Kidney capillary endothelial cell (primary cell): ENCODE results near the gene SAA2.
"Not testable (repeated sequence)": the region's sequence is repeated elsewhere in the genome, so short reads cannot be mapped to it uniquely, and the experiment has no call there.

Experiments
- DNase-seq: peaks from one replicate; pipeline ENCODE4 v3.0.0-alpha.2; 2018; ENCODE audit warnings: low spot score

Gene SAA2

GRCh38 chr11:18248561-18248960 lies at the start of gene SAA2:
Gene SAA2, minus strand, starts transcription at chr11:18248668. Its CDS starts 657 bp downstream, at chr11:18248011.
- no peak for DNase-seq

- DNase-seq: no peak
Observed at GRCh38 chr11:18295316-18295715, 46.8 kb upstream of the SAA2 start.

DNA sequence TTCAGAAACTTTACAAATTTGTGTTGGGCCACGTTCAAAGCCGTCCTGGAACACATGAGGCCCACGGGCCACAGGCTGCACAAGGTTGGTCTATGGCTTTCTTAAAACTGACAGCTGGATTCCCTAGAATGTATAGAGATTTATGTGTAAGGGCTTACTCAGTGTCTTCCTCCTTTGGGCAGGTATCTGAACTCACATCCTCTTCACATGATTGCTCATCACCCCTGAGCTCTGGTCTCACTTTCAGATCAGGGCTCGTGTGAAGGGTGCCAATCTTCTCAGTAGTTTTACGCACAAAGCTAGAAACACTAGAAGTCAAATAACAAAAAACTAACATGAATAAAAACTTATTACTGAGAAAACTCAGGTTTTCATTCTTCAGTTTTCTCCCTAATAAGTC lies 46.4 kb upstream of the SAA2 start:
- no peak for DNase-seq

DNA sequence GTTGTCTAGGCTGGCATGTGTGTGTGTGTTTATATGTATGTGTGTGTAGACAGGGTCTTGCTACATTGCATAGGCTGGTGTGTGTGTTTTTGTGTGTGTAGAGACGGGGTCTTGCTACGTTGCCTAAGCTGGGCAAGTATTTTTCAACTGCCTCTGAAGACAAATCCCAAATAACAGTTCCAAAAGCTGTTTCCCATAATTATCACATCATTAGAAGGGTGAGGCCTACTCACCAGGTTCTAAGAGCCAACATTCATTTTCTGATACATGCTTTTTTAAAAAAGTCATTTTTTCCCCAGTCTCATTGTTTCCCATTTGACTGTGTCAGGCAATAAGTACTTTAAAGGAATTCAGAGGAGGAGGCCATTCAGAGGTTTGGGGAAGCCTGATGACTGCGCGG lies 40.4 kb upstream of the SAA2 start:
- DNase-seq: no peak

- DNase-seq: no peak
Observed at GRCh38 chr11:18285841-18286240, 37.4 kb upstream of the SAA2 start.

GRCh38 chr11:18282626-18283025 lies 34.2 kb upstream of the SAA2 start:
- DNase-seq: no peak

- DNase-seq: no peak
Observed at GRCh38 chr11:18280438-18281045, 32.1 kb upstream of the SAA2 start.

DNA sequence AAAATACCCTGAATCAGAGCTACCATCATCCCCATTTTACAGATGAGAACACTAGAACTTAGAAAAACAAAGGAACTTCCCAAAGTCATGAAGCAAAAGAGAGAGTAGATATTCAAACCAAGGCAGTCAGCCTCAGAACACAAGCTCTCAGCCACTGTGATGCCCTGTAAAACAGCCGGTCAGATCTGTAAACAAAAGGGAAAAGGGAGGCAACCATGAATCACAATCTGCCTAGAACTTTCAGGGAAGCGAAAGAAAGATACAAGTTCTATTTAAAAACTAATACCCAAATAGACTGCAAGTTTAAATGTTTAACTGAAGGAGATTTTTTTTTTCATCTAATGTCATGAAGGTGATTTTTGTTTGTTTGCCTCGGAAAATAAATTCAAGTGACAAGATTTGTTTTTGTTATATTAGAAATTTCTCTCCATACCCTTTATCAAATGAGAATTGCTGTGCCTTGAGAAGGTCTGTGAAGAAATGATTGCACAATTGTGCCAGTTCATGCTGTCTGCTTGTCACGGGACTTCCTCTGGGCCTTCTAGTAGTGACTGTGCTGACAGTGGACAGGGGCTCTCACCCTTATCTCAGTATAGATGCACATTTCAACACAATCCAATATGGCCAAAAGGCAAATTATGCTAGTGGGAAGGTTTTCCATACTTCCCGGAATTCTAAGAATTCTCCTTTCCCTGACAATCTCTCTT lies 29.2 kb upstream of the SAA2 start:
- no peak for DNase-seq

- no peak for DNase-seq
Observed at GRCh38 chr11:18271206-18271605, 22.7 kb upstream of the SAA2 start.

GRCh38 chr11:18270102-18270501 lies 21.6 kb upstream of the SAA2 start:
- no peak for DNase-seq

DNA sequence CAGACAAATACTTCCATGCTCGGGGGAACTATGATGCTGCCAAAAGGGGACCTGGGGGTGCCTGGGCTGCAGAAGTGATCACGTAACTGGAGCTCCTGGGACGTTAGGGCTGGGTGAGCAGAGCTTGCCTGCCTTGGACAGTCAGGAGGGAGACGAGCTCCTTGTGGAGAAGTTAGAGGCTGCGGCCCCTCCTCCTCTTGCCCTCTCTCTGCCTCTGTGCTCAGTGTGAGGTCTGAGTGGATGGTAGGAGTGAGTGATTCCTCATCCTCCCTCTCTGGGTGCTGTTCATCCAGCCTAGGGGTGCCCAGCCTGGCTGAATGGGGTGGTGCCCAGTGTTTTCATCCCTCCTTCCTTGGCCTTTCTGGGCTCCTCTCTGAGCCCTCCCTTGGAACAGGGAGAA lies 20.8 kb upstream of the SAA2 start:
- DNase-seq: not testable (repeated sequence)

GRCh38 chr11:18267335-18268133 lies 19.1 kb upstream of the SAA2 start:
- not testable (repeated sequence) for DNase-seq

DNA sequence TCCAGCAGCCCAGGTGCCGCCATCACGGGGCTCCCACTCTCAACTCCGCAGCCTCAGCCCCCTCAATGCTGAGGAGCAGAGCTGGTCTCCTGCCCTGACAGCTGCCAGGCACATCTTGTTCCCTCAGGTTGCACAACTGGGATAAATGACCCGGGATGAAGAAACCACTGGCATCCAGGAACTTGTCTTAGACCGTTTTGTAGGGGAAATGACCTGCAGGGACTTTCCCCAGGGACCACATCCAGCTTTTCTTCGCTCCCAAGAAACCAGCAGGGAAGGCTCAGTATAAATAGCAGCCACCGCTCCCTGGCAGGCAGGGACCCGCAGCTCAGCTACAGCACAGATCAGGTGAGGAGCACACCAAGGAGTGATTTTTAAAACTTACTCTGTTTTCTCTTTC lies 17.5 kb upstream of the SAA2 start, which contains the start of gene SAA1:
TSS of gene SAA1 (plus strand) at position 316 of the 400 bp plus-strand sequence. CDS start 624 bp downstream, outside the sequence.
- no peak for DNase-seq

GRCh38 chr11:18264677-18265555 lies 16.4 kb upstream of the SAA2 start:
- no peak for DNase-seq

GRCh38 chr11:18264035-18264434 lies 15.6 kb upstream of the SAA2 start:
- no peak for DNase-seq

GRCh38 chr11:18262681-18263350 lies 14.3 kb upstream of the SAA2 start:
- not testable (repeated sequence) for DNase-seq

DNA sequence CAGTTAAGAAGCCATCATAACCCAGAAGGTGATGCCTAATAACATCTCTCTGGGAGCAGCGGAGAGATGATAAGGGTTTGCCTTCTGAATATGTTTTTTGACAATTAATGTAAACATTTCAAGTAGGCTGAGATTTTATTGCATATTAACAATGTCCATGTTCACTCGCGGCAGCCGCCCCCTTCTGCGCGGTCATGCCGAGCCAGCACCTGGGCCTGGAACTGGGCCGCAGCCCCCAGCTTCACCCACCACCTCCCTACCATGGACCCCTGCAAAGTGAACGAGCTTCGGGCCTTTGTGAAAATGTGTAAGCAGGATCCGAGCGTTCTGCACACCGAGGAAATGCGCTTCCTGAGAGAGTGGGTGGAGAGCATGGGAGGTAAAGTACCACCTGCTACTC lies 13.3 kb upstream of the SAA2 start:
- no peak for DNase-seq

- DNase-seq: no peak
Observed at GRCh38 chr11:18259259-18259658, 10.8 kb upstream of the SAA2 start.

- no peak for DNase-seq
Observed at GRCh38 chr11:18254781-18255361, 6.4 kb upstream of the SAA2 start.

- no peak for DNase-seq
Observed at GRCh38 chr11:18253778-18254338, 5.4 kb upstream of the SAA2 start.

- DNase-seq: no peak
Observed at GRCh38 chr11:18253233-18253632, 4.8 kb upstream of the SAA2 start.
